ENCODE results near the gene COL5A1.

The COL5A1 gene

DNA sequence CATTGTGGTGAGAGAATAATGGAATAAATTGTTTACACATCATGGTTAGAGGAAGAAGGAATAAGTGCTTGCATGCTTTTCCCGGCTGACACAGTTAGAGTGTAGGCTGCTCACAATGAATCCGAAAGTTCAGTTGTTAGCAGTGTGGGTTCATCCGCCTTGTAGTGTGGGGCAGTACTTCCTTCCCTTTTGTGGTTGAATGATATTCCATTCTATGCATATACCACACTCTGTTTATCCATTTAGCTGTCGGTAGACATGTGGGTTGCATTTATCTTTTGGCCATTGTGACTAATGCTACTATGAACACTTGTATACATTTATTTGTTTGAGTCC, 84.0 kb downstream of the COL5A1 start:
- no peak for DNase-seq (ENCODE audit: low read depth in 2 of 2)

DNA sequence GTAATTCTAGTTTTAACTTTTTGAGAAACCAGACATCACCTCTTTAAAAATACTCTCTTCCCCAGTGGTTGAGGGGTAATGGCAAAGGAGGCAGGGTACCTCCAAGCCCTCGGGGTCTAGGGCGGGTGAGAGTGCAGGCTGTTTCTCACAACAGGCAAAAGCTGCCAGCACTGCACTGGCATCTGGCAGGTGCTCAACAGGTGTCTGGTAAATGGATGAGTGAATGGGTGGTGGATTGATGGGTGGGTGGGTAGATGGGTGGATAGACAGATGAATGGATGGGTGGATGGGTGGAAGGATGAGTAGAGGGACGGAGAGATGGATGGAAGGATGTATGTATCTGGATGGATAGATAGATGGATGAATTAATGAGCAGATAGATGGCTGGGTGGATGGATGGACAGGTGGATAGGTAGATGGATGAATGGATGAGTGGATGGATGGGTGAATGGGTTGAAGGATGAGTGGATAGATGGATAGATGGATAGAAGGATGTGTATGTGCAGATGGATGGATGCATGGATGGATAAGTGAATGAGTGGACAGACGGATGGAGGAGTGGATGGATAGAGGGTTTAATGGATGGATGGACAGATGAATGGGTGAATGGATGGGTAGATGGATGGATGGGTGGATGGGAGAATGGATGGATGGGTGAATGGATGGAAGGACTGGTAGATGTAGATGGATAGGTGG, 84.6 kb downstream of the COL5A1 start:
- DNase-seq (ENCODE audit: low read depth in 2 of 2): no peak

DNA sequence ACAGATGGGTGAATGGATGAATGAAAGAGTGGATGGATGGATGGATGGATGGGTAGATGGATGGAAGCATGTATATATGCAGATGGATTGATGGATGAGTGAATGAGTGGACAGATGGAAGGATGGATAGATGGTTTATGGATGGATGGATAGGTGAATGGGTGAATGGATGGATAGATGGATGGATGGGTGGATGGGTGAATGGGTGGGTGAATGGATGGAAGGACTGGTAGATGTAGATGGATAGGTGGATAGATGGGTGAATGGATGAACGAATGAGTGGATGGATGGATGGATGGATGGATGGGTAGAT, 85.1 kb downstream of the COL5A1 start:
- DNase-seq (ENCODE audit: low read depth in 2 of 2): no peak

DNA sequence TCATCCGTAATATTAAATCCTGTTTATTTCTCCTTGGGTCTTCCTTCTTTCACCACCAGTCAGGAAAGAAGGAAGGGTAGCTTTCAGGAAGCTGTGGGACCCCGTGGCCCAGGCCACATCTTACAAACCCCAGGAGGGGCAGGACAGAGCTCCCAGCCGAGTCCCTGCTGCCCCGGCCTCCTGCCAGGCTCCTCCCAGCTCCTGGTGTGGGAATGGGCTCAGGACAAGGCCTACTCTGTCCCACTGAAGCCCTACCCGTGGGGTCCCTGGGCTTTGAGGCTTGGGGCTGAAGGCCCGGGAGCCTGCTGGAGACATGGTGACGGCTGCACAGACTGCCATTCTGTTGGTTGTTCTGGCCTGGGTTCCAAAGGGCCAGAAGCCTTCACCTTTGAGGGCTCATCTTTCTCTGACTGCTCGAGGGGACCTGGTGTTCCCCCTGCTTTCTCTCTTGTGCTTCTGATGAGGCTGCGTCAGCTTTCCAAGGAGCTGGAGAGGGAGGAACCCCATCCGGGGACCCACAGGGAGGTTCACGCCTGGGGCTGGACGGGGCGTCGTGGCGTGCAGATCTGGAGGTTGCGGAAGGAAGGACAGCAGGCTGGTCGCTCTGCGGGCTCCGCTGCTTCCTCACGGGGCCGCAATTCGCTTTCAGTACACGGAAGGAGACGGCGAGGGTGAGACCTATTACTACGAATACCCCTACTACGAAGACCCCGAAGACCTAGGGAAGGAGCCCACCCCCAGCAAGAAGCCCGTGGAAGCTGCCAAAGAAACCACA, 86.6 kb downstream of the COL5A1 start:
- no peak for DNase-seq (ENCODE audit: low read depth in 2 of 2)

DNA sequence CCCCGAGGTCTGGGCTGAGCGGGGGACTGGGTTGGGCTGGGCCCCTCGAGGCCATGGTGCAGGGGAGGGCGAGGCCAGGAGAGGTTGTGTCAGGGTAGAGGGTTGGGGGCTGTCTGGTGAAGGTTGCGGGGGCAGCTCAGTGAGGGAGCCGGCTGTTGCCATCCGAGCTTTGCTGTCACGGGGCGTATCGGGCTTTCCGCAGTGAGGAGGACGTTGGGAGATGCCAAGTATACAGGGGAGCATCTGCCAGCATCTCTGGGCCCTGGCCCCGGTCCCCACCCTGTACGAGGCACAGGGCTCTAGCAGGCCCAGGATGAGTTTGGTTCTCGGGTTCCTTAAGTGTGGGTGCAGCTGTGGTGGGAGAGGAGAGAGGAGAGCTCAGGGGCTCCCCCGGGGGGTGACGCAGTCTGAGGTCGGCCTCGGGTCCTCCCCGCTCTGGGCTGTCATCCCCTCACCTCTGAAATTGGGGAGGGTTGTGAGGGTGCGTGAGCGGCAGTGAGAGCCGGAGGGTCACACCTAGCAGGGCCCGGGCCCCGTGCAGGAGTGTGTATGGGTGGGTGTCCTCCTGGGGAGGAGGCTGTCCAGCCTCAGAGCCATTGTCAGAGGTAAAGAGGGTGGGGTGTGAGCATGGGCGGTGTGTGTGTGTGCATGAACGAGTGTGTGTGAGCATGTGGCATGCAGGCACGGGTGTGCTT, 87.3 kb downstream of the COL5A1 start:
- no peak for DNase-seq (ENCODE audit: low read depth in 2 of 2)

DNA sequence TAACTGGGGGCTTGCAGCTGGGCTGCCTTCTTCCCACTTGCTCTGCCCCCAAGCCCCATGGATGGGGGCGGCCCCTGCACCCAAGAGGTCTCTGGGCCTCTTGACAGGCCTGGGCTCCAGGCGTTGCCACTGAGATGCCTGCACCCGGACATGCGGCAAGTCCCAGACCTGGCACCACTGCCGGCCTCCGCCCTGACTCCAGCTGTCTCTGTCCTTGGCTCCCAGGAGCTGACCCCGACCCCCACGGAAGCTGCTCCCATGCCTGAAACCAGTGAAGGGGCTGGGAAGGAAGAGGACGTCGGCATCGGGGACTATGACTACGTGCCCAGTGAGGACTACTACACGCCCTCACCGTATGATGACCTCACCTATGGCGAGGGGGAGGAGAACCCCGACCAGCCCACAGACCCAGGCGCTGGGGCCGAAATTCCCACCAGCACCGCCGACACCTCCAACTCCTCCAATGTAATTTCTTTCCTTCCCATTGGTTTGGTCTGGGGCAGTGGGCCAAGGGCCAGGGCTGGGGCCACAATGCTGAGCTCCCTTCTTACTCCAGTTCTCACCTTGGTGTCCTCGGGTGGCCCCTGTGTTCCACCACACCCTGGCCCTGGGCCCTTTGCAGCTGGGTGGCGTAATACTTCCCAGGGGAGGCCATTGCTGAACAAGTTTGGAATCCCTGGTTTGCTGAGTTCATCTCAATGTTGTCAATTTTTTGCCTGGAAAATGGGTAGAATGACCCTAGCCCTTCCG, 88.6 kb downstream of the COL5A1 start:
- no peak for DNase-seq (ENCODE audit: low read depth in 2 of 2)

DNA sequence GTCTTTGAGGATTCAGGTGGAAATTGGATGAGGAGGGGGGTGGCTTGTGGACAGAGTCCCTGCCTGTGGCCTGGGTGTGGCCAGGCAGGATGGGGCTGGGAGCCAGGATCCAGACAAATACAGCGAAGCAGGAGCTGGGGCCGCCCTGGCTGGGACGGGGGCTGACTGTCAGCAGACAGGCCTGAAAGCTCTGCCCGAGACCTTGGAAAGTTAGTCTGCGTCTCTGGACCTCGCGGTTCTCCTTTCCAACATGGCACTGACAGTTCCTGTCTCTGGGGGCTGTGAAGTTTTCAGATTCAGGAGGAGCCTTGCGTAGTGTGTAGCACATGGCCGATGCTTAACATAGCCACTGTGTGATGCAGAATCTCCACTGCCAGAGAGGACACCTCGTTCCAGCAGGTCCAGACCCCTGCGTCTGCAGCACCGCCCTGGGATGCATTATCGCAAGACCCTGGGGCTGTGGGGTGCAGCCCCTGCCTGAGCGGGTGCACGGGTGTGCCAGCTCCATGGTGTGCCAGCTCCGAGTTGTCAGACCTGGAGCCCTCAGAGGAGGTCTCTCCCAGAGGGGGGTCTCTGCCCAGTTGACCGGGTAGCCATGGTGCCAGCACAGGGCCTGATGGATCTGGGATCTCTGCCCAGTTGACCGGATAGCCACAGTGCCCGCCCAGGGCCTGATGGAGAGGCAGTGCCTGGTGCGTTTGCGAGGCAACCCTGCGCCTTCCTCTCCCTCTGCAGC, 89.3 kb downstream of the COL5A1 start:
- no peak for DNase-seq (ENCODE audit: low read depth in 2 of 2)

DNA sequence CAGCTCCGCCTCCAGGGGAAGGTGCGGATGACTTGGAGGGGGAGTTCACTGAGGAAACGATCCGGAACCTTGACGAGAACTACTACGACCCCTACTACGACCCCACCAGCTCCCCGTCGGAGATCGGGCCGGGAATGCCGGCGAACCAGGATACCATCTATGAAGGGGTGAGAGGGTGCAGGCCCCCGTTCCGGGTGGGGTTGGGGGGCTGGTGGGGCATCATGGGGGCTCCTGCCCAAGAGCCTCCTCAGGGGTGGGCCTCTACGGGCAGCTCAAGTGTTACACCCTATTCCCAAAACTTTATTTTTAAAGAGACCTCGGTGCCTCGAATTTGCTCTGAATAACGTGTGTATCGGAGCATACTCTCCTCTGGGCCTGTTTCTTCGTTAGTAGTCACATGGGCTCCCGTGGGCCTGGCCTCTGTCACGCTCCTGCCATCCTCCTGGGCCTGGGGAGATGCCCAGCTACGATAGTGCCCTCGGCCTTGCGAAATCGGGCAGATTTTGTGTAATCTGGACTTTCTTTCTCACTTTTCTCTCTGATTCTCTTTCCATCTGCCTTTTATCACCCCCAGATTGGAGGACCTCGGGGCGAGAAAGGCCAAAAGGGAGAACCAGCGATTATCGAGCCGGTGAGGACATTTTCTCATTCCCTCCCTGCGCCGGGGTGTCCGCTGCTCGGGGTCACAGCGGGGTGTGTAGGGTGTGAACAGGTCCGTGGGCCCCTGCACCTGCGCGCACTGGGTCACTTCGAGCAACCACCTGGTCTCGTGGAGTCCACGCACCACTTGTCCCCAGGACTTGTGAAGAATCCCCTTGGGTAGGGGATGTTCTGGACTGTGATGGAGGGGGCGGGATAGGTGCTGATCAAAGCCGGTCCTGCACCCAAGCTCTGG, 90.1 kb downstream of the COL5A1 start:
- DNase-seq (ENCODE audit: low read depth in 2 of 2): no peak

DNA sequence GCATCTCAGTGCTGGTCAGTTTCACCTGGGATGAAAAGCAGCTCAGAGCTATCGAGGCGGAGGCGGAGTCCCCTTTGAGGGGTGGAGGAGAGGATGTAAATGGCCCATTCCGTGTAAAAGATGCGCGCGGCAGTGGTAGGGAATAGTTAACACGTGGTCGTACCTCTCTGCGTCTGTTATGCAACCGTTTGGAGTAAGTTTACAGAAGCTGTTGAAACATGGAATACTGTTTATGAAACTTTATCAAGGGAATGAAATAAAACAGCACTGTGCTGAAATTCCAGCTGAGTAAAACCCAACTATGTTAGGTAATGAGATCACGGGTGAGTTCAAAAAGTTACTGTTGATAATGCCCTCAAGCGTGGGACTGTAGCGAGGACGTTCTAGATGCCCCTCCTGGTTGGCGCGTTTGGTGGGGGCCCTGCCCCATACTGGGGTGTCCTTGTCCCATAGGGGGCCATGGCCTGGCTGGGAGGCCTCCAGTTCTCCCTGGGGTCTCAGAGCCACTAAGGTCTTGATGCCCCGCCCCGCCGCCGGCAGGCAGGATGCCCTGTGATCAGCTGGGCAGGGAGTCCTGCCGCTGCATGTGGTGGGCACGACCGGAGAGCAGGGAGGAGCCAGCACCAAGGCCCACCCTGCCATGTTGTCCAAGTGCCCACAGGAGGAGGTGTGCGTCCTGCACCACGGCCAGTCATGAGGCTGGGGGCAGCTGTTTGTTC, 90.9 kb downstream of the COL5A1 start:
- DNase-seq (ENCODE audit: low read depth in 2 of 2): no peak

DNA sequence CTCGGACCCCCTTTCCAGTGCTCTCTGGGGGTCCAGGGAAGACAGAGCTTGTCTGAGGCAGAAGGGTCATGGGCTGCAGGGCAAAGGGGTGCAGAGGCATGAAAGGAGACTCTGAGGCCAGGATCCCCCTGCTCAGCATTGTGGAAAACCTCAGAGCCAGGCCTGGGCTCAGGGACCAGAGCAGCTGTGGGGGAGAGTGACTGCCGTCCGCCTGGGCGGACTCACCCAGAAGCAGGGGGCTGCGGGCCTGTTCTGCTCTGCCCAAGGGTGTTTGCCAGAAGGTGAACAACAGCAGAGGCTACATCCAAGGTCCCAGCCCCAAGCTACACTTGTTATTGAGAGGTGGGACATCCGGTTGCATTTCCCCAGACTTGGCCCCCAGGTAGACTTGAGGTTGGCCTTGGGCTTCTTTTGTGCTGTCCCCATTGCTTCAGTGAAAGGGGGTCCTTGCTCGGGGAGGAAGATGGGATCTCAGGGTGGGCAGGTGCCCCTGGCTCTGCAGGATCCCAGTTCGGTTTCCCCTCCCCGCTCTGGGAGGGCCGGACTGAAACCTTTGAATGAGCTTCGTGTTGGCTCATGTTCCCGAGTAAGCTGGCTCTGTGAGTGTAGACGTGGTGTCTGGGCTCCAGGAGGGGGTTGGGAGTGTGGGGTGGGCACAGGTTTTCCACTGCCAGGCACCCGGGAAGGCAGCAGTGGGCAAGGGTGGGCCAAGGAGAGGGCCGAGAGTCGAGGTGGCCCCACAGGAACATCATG, 92.1 kb downstream of the COL5A1 start:
- no peak for DNase-seq (ENCODE audit: low read depth in 2 of 2)

DNA sequence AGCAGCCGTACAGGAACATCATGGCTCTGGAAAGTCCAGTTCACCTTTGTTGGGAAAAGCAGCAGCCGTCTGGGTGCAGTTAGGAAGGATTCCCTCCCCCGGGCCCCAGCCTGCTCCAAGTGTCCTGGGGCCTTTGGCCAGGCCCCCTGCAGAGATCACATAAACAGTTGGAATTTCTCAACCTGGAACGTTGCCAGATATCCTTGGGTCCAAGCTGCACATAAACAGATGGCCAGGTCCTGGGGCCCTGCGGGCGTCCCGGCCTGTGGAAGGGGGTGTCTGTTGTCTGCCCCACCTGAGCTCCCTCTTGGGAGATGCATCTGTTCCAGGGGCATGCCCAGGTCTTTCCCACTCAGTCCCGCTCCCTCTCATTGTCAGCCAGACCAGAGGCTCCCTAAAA, 92.7 kb downstream of the COL5A1 start:
- no peak for DNase-seq (ENCODE audit: low read depth in 2 of 2)

DNA sequence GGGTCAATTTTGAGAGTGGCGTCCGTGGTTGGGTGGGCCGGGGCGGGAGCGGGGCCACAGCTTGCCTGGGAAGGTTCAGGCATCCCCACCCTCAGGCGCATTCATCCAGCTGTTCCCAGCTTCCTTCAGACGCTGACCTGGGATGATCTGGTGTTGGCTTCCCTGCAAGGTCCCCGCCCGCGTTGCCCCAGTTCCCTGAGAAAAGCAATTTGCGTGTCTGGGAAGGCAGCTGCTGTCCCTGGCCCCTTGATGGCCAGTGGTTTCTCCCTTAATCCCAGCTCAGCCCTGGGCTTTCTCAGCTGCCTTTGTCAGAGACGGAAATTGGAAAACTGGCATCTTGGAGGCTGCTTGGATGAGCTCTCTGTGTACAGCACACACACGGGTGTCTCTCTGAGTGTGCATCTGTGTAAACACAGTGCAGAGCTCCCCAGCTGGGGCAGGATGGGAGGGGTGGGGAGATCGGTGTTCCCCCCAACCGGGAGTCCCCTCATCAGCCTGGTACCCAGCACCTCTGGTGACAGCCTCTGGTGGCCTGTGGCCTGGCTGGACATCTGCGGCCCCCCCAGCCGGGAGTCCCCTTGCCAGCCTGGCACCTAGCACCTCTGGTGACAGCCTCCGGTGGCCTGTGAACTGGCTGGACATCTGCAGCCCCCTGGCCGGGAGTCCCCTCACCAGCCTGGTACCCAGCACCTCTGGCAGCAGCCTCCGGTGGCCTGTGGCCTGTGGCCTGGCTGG, 94.0 kb downstream of the COL5A1 start:
- DNase-seq (ENCODE audit: low read depth in 2 of 2): no peak

DNA sequence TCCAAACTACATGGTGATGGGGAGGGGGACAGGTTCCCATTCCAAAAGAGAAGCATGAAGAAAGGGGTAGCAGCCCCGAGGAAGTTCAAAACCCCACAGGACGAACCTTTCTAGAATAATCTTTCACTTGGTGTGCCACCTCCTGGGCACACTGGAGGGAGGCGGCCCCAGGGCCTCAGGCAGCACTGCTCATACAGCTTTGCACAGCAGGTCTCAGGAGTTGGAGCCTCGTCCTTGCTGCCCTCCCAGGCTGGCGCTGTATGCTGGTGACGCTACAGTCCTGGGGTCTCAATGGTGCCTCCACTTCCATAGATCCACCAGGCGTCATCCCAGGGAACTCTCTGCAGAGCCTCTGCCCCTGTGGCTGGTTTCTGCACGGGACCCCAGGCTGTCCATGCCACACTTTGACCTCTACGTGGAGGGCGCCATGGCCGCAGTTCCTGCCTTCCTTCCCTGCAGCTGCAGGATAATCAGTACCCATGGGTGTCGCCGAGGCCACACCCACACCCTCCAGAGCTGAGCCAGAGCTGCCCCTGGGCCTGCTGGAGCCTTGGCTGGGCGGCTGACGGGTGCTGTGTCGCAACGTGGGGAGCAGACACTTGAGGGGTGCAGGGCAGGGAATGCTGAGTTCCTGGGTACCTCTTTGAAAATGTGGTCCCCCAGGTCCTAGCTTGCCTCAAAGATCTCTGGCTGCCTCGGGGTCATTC, 95.3 kb downstream of the COL5A1 start:
- DNase-seq (ENCODE audit: low read depth in 2 of 2): no peak

DNA sequence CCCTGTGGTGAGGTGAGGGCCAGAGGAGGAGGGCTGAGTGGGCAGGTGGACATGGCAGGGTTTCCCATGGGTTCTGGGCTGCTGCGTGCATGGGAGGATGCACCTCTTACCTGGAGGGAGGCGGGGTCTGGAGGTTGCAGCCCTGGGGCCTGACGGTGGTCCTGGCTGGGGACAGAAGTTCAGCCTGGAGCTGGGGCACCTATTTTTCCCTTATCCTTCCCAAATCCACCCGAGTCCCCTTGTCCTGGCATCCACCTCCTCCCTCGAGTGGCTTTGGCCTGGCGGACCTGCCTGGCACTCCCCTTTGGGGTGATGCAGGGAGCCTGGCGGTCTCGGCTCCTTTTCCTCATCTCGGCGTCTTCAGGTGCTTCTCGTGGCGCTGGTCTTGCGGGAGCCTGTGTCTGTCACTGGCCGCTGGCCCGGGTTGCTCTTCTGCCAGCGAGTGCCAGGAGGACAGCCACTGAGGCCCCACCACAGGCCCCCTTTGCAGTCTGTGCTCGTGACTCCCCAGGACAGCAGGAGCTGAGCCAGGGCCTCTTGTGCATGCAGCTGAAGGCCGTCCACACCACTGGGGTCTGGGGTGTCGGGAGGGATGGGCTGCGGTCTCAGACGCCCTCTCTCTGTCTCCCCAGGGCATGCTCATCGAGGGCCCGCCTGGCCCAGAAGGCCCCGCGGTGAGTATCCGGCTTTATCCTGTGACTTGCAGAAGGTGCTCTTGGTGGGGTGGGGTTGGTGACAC, 96.4 kb downstream of the COL5A1 start:
- DNase-seq (ENCODE audit: low read depth in 2 of 2): no peak

DNA sequence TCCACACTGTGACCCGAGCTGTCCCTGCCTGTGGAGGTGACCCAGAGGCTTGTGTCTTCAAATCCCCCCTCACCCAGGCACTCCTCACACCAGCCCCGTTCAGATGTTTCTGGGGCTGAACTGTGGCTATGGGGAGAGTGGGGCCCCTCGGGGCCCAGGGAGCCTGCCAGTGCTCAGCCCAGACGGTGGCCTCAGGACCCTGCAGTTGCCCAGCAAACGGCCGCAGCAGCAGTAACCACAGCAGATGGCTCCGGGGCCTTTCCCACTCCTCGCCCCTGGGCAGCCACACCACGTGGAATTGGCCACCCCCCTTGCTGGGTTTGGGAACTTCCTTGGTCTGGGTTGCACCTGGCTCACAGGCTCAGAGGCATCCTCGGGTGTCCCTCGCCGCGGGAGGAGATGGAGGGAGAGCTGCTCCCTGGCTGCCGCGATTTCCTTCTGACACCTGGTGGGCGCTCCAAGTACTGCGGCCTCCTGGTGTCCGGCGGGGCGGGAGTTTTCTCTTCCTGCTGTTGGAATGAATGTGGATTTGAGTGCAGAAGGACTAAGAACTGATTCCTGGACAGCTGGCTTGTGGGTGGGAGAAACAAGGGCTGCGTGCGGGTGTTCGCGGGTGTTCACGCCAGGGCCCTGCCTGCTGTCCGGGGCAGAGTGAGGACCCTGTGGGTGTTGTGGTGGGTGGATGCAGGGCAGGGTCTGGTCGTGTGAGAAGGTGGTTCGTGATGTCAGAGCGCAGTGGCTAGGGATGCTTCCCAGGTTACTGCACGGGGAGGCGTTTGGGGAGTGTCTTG, 97.5 kb downstream of the COL5A1 start:
- no peak for DNase-seq (ENCODE audit: low read depth in 2 of 2)

DNA sequence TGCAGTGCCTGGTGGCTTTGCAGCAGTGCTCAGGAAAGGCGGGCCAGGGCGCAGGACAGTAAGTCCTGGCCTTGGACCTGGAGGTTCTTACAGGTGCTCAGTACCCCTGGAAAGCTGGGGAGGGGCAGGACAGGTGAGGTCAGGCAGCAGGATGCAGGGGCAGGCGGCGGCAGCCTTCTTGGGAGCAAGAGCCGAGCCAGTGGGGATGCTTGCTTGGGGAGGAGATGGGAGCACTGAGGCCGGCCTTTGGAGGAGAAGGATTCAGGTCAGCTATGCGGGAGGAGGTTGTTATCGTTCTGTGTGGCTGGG, 98.0 kb downstream of the COL5A1 start:
- no peak for DNase-seq (ENCODE audit: low read depth in 2 of 2)

DNA sequence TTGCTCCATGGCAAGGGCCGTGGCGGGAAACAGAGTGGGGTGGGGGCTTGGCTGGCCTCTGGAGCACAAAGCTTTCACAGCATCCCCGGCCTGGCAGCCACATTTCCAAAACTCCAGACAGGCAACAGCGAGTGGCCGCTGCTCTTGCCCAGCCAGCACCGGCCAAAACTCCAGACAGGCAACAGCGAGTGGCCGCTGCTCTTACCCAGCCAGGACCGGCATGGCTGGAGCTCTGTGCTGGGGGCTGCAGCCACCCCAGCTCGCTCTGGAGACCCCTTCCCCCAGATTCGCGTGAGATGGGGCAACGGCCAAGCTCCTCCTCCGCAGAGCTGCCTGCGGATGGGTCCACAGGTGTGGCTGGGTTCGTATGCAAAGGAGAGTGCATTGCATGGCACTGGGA, 98.5 kb downstream of the COL5A1 start:
- DNase-seq (ENCODE audit: low read depth in 2 of 2): no peak
